ENCODE data around the gene EIPR1.

DNA sequence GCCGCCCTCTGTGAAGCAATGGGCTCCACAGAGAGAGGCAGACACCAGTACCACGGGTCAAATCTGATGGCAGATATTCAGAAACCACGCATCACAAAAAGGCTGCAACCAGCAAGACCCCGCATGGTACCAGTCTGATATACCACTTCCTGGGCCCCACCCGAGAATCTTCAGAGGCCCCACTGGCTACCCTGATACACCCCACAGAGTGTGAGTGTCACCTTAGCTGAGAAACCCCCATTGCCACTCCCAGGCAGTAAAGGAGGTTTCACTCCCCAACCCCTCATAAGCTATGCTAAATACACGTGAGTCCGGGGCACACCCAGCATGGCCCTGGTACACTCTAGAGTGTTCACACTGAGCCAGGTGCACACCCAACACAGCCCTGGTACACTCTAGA is 160.0 kb downstream of the EIPR1 start:
- TF ChIP-seq POLR2A (IDR thresholded peaks at IDR 0.05) (no peak), EP300 (IDR thresholded peaks at IDR 0.05) (no peak)
- TF ChIP-seq, protein P1, sequence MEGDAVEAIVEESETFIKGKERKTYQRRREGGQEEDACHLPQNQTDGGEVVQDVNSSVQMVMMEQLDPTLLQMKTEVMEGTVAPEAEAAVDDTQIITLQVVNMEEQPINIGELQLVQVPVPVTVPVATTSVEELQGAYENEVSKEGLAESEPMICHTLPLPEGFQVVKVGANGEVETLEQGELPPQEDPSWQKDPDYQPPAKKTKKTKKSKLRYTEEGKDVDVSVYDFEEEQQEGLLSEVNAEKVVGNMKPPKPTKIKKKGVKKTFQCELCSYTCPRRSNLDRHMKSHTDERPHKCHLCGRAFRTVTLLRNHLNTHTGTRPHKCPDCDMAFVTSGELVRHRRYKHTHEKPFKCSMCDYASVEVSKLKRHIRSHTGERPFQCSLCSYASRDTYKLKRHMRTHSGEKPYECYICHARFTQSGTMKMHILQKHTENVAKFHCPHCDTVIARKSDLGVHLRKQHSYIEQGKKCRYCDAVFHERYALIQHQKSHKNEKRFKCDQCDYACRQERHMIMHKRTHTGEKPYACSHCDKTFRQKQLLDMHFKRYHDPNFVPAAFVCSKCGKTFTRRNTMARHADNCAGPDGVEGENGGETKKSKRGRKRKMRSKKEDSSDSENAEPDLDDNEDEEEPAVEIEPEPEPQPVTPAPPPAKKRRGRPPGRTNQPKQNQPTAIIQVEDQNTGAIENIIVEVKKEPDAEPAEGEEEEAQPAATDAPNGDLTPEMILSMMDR (IDR thresholded peaks at IDR 0.05) = no peak
